ENCODE measurements around the gene PDSS2. TPM values are rescaled to one million over a fixed set of nuclear protein-coding genes. Genes with fewer than 3 reads are reported as not detected.

PDSS2 gene
- total and polyA plus RNA-seq, 2 of the 8 experiments (the other 6 are each of a cell fraction or from before 2014, with no cell fraction given): 10.7 to 16.1 TPM

DNA sequence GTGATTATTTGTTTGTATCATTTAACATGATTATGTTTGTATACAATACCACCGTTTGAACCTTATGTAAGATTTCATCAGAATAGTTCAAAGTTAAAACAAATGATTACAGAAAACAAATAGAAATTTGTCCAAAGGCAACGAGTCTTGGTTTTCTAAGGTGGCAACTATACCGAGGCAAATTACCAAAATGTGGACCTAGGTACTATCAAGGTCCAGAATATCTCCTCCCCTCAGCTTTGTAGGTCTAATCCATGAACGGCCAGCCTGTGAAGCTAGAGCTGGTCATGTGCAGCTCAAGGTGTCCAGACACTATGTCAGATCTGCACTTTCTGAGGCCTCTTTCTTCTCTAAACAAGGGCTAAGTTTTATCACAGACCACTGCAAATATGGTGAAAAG, 192.4 kb downstream of the PDSS2 start (continued):
- TF ChIP-seq TBP (IDR thresholded peaks at IDR 0.05; ENCODE audit: low read depth, low read length) (no peak), SRF (IDR thresholded peaks at IDR 0.05; ENCODE audit: low read depth, low read length) (no peak), POU5F1 (IDR thresholded peaks at IDR 0.05; ENCODE audit: low read depth, low read length) (no peak), HDAC2 (IDR thresholded peaks at IDR 0.05; ENCODE audit: borderline replicate concordance in 1 of 2, low read depth in 2 of 2, low read length in 2 of 2) (no peak), SUZ12 (IDR thresholded peaks at IDR 0.05; ENCODE audit: low read length) (no peak), ZNF274 (IDR thresholded peaks at IDR 0.05; ENCODE audit: borderline replicate concordance, extremely low read depth, low read length) (no peak), CREB1 (IDR thresholded peaks at IDR 0.05) (no peak)
